Spleen (tissue), 7 donors: ENCODE measurements around the gene SULT1A2.

ENCODE experiments used
- CTCF ChIP-seq, 11 experiments: fragments of 200-600 bp in 7 of 11; fragments of 450-650 bp in 4 of 11; sonication (generic) in 4 of 11; IDR thresholded peaks in 8 of 11; conservative IDR thresholded peaks in 3 of 11; 1 replicate in 7 of 11; 2 replicates in 4 of 11; pipeline versions ENCODE4 v1.4.0 to v1.8.0; 2016 to 2021; ENCODE audit warnings: antibody characterized with exemption in 11 of 11, inconsistent platforms in 4 of 11, mild to moderate bottlenecking in 1 of 11
- POLR2A ChIP-seq, 3 donors: fragments of 450-650 bp; IDR thresholded peaks; one replicate each; pipeline ENCODE4 v1.5.1; 2017; ENCODE audit warnings: antibody characterized with exemption in 3 of 3, mild to moderate bottlenecking in 1 of 3
- POLR2AphosphoS5 ChIP-seq, 3 donors: sonication (generic); formaldehyde crosslinking; IDR thresholded peaks; one replicate each; pipeline ENCODE4 v1.5.1; 2017; ENCODE audit warnings: antibody characterized with exemption in 3 of 3
- donor health status: DM: no; HTN: no; CAD: no; lungs with moderate emphysema.
- donor health status: DM: no; HTN: no; CAD: no.
- donor health status: DM: no; HTN: no; CAD: no.

- TF ChIP-seq CTCF (IDR thresholded peaks at IDR 0.05 in 8 of 11, conservative IDR thresholded peaks at IDR 0.05 in 3 of 11), result no peak
- TF ChIP-seq POLR2A (IDR thresholded peaks at IDR 0.05), result no peak
- no peak for TF ChIP-seq POLR2AphosphoS5 (IDR thresholded peaks at IDR 0.05)
Measured at GRCh38 chr16:28575446-28576109, 21.3 kb downstream of the SULT1A2 start.
